ENCODE data around the gene GOLGB1.
A peak's percentile ranks its signal among the peaks of the same experiment; 100 is the strongest.

The GOLGB1 gene

DNA sequence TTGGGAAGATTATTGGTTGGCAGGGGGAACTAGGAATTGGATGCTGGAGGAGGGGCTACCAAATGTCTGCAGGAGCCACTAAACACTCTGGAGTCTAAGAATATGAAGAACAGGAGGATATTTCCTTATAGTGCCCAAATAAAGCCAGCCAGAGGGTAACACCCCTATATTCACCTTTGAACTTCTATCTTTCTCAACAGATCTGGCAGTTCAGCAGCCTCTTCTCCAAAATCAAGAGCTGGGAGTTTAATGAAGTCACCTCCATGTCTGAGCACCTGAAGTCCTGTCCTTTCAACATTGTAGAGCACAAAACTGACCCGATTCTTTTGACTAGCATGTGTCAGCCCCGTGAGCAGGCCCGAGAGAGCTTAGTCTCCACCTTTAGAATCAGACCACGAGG lies 123.0 kb downstream of the GOLGB1 start:
- Histone ChIP-seq H3F3A (ENCODE audit: low read depth) (no peaks in the 10 kb centered on the region), H4K20me1 (ENCODE audit: insufficient read depth, low read length, poor library complexity, severe bottlenecking) (no peaks in the 10 kb centered on the region), H3K9me3 (ENCODE audit: insufficient read depth, low read depth, low read length) (no peaks in the 10 kb centered on the region), H3K4me3 (ENCODE audit: low read length, poor library complexity, severe bottlenecking) (no peak overlapping the region), H3K9ac (ENCODE audit: low read depth, low read length, poor library complexity, severe bottlenecking) (no peak overlapping the region), H2AFZ (ENCODE audit: low read length) (no peak overlapping the region), H3K4me1 (ENCODE audit: insufficient read depth, low read length, poor library complexity, severe bottlenecking) (no peaks in the 10 kb centered on the region), H3K9me2 (replicated peaks; ENCODE audit: low read depth, low read length) (no peaks in the 10 kb centered on the region), H3K79me2 (ENCODE audit: insufficient read depth, low read length) (no peaks in the 10 kb centered on the region), H3K4me2 (ENCODE audit: low read depth, low read length, poor library complexity, severe bottlenecking) (no peak overlapping the region), H3K27me3 (ENCODE audit: insufficient read depth, low read length, poor library complexity, severe bottlenecking) (no peaks in the 10 kb centered on the region), H3K36me3 (ENCODE audit: insufficient read depth, low read length) (peaks cover 16% of the 10 kb centered on the region; the same call in 1 of the 2 replicates)
- no peak for TF ChIP-seq EZH2phosphoT487 (IDR thresholded peaks at IDR 0.05; ENCODE audit: borderline replicate concordance)

DNA sequence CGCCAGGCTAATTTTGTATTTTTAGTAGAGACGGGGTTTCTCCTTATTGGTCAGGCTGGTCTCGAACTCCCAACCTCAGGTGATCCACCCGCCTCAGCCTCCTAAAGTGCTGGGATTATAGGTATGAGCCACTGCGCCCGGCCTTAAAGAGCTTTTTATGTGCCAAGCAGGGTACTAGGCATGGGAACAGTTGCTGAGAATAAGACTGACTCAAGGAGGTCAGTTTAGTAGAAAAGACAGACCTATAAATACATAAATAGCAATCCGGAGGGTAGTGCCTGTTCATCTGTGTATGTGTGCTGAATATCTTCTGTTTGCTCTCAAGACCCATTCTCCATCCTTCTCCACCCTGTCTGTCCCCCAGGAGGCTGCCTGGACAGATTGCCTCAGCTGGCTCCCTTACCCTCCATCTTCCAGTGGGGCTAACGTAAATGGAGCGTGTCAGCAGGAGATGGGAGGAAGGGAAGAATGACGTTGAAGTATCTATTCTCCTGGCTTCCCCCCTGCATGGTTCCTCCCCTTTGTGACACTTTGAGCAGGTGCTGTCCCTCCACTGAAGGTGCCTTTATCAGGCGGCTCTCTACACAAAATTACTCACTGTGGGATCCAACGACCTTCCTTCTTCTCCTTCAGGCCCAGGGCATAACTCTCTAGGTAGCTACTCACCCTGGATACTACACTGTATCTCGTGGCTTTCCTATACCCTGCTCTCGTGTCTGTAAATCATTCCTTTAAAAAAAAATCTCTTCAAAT lies 125.2 kb downstream of the GOLGB1 start:
- H3K9me2 ChIP-seq (replicated peaks; ENCODE audit: low read depth, low read length): no peaks in the 10 kb centered on the region
- no peak overlapping the region for H2AFZ ChIP-seq (ENCODE audit: low read length)
- H3K79me2 ChIP-seq (ENCODE audit: insufficient read depth, low read length): no peaks in the 10 kb centered on the region
- no peaks in the 10 kb centered on the region for H4K20me1 ChIP-seq (ENCODE audit: insufficient read depth, low read length, poor library complexity, severe bottlenecking)
- no peak overlapping the region for H3K4me2 ChIP-seq (ENCODE audit: low read depth, low read length, poor library complexity, severe bottlenecking)
- no peaks in the 10 kb centered on the region for H3F3A ChIP-seq (ENCODE audit: low read depth)
- H3K9ac ChIP-seq (ENCODE audit: low read depth, low read length, poor library complexity, severe bottlenecking): no peak overlapping the region
- H3K4me3 ChIP-seq (ENCODE audit: low read length, poor library complexity, severe bottlenecking): no peak overlapping the region
- H3K4me1 ChIP-seq (ENCODE audit: insufficient read depth, low read length, poor library complexity, severe bottlenecking): no peaks in the 10 kb centered on the region
- no peaks in the 10 kb centered on the region for H3K36me3 ChIP-seq (ENCODE audit: insufficient read depth, low read length)
- TF ChIP-seq, protein P1, sequence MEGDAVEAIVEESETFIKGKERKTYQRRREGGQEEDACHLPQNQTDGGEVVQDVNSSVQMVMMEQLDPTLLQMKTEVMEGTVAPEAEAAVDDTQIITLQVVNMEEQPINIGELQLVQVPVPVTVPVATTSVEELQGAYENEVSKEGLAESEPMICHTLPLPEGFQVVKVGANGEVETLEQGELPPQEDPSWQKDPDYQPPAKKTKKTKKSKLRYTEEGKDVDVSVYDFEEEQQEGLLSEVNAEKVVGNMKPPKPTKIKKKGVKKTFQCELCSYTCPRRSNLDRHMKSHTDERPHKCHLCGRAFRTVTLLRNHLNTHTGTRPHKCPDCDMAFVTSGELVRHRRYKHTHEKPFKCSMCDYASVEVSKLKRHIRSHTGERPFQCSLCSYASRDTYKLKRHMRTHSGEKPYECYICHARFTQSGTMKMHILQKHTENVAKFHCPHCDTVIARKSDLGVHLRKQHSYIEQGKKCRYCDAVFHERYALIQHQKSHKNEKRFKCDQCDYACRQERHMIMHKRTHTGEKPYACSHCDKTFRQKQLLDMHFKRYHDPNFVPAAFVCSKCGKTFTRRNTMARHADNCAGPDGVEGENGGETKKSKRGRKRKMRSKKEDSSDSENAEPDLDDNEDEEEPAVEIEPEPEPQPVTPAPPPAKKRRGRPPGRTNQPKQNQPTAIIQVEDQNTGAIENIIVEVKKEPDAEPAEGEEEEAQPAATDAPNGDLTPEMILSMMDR (conservative IDR thresholded peaks at IDR 0.05; ENCODE audit: low read length): no peak
- no peak for TF ChIP-seq EZH2phosphoT487 (IDR thresholded peaks at IDR 0.05; ENCODE audit: borderline replicate concordance)
- no peaks in the 10 kb centered on the region for H3K9me3 ChIP-seq (ENCODE audit: insufficient read depth, low read depth, low read length)
- H3K27me3 ChIP-seq (ENCODE audit: insufficient read depth, low read length, poor library complexity, severe bottlenecking): no peaks in the 10 kb centered on the region

DNA sequence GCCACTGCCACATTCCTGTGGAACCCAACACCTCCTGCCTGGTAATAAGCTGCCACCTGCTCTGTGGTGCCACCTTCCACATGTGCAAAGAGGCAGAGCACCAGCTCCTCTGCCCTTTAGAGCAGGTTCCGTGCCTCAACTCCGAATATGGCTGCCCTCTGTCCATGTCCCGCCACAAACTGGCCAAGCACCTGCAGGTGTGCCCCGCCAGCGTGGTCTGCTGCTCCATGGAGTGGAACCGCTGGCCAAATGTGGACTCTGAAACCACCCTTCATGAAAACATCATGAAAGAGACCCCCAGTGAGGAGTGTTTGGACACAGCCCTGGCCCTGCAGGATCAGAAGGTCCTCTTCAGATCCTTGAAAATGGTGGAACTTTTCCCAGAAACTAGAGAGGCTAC lies 128.1 kb downstream of the GOLGB1 start:
- Histone ChIP-seq H3K9ac (ENCODE audit: low read depth, low read length, poor library complexity, severe bottlenecking) (no peak overlapping the region), H3K9me3 (ENCODE audit: insufficient read depth, low read depth, low read length) (no peaks in the 10 kb centered on the region), H3K36me3 (ENCODE audit: insufficient read depth, low read length) (no peaks in the 10 kb centered on the region), H4K20me1 (ENCODE audit: insufficient read depth, low read length, poor library complexity, severe bottlenecking) (no peaks in the 10 kb centered on the region), H2AFZ (ENCODE audit: low read length) (0 out of 2 replicates have a peak overlapping the region, but pooled peaks have one; percentile 51), H3K4me3 (ENCODE audit: low read length, poor library complexity, severe bottlenecking) (no peak overlapping the region), H3K9me2 (replicated peaks; ENCODE audit: low read depth, low read length) (no peaks in the 10 kb centered on the region), H3K27me3 (ENCODE audit: insufficient read depth, low read length, poor library complexity, severe bottlenecking) (no peaks in the 10 kb centered on the region), H3K4me1 (ENCODE audit: insufficient read depth, low read length, poor library complexity, severe bottlenecking) (no peaks in the 10 kb centered on the region), H3K4me2 (ENCODE audit: low read depth, low read length, poor library complexity, severe bottlenecking) (no peak overlapping the region), H3F3A (ENCODE audit: low read depth) (no peaks in the 10 kb centered on the region), H3K79me2 (ENCODE audit: insufficient read depth, low read length) (no peaks in the 10 kb centered on the region)
- no peak for TF ChIP-seq EZH2phosphoT487 (IDR thresholded peaks at IDR 0.05; ENCODE audit: borderline replicate concordance)
- TF ChIP-seq, protein P1 (conservative IDR thresholded peaks at IDR 0.05; ENCODE audit: low read length): no peak

DNA sequence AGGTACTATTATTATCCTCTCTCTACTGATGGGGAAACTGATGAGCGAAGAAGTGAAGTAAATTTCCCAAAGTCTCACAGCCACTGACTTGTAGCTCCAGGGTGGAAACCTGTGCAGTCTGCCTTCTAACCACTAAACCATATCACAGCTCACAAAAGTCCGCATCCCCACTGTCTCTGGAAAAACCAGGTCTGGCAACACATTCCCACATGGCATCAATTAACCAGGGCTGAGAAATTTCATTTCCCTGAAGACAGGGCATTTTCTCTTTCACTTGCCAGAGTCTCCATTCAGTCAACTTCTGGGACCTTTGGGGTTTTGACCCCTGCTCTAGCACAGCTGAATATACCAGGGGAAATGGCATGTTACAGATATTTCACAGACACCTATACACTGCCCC lies 129.8 kb downstream of the GOLGB1 start:
- no peak for TF ChIP-seq EZH2phosphoT487 (IDR thresholded peaks at IDR 0.05; ENCODE audit: borderline replicate concordance)
- TF ChIP-seq, protein P1 (conservative IDR thresholded peaks at IDR 0.05; ENCODE audit: low read length): no peak
- no peaks in the 10 kb centered on the region for H3K4me1 ChIP-seq (ENCODE audit: insufficient read depth, low read length, poor library complexity, severe bottlenecking)
- H3K9ac ChIP-seq (ENCODE audit: low read depth, low read length, poor library complexity, severe bottlenecking): no peak overlapping the region
- H3F3A ChIP-seq (ENCODE audit: low read depth): no peaks in the 10 kb centered on the region
- no peaks in the 10 kb centered on the region for H3K9me3 ChIP-seq (ENCODE audit: insufficient read depth, low read depth, low read length)
- no peaks in the 10 kb centered on the region for H3K27me3 ChIP-seq (ENCODE audit: insufficient read depth, low read length, poor library complexity, severe bottlenecking)
- H3K9me2 ChIP-seq (replicated peaks; ENCODE audit: low read depth, low read length): no peaks in the 10 kb centered on the region
- H2AFZ ChIP-seq (ENCODE audit: low read length): no peak overlapping the region
- no peaks in the 10 kb centered on the region for H3K79me2 ChIP-seq (ENCODE audit: insufficient read depth, low read length)
- H3K4me2 ChIP-seq (ENCODE audit: low read depth, low read length, poor library complexity, severe bottlenecking): no peak overlapping the region
- no peaks in the 10 kb centered on the region for H3K36me3 ChIP-seq (ENCODE audit: insufficient read depth, low read length)
- H3K4me3 ChIP-seq (ENCODE audit: low read length, poor library complexity, severe bottlenecking): no peak overlapping the region
- H4K20me1 ChIP-seq (ENCODE audit: insufficient read depth, low read length, poor library complexity, severe bottlenecking): no peaks in the 10 kb centered on the region

Data from Loucy (cell line).